Activated T-cell treated with anti-CD3 and anti-CD28 coated beads, Interleukin-2, amount 50 U/mL, for 1 hour (primary cell): ENCODE measurements around the gene PAK5.
A peak's percentile ranks its signal among the peaks of the same experiment; 100 is the strongest.
"Not testable (repeated sequence)": the region's sequence is repeated elsewhere in the genome, so short reads cannot be mapped to it uniquely, and the experiment has no call there.

Experiments used
- DNase-seq: peaks from one replicate; pipeline ENCODE4 v3.0.0-alpha.2; 2020

The PAK5 gene

DNA sequence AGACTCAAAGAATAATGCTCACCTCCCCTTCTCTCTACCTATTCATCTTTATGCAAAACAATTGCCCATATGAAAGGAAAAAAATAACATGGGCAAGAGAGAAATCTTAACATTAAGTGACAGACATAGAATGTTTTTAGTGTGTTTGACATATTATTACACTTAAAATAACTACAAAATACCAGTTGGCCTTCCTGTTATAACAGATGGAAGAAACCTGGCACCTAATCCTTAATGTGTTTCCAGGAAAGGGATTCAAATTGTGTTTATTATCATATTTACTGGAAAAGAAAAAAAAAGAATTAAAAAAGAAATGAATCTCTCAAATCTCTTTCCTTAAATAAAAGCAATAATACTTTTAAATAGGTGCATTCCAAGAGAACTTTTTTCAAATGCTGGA is 165.9 kb downstream of the PAK5 start:
- DNase-seq: no peak

DNA sequence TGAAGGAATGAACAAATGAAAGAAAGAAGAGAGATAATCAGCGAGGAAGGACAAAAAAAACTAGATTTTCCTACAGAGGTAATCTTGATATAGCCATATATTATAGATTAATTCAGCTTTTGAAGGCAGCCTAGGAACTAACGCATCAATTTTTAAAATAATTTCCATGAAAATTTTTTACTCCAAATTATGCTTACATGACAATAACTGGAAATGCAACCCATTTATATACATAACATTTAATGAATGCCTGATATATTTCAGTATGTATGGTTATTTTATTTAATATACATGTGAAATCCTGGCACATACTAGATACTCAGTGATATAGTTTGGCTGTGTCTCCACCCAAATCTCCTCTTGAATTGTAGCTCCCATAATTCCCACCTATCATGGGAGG is 166.8 kb downstream of the PAK5 start:
- DNase-seq: no peak

DNA sequence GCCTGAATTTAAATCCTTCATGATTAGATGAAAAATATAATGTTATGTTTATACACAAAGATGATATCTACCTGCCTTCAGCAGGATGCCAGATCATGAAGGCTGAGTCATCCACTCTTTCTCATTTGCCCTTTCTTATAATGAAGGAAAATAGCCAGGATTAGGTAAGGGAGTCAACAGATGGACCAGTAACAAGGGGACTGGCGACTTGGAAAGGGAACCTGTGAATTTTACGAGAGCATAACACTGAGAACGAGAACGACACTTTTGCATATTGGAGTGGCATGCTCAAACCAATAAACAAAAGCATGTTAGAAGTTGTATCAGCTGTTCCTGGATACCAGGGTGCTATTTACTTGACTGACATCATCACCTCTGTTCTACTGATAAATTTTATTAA is 170.5 kb downstream of the PAK5 start:
- no peak for DNase-seq

DNA sequence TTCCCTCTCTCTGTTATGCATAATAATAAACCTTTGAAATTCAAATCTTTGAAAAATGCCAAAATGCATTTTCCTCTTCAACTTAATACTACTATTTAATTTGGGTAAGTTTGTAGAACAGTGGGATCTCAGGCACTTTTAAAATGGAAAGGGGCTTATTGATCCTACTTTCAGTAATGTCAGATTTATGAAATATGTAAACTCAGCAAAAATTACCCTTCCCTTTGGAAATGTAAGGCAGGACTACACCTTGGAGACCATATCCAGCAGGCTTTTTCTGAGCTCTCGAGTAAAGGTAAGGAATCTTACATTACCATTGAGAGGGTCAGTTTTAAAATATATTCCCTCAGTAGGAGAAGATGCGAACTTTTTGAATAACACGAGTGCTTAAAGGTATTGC is 175.5 kb downstream of the PAK5 start:
- no peak for DNase-seq

DNA sequence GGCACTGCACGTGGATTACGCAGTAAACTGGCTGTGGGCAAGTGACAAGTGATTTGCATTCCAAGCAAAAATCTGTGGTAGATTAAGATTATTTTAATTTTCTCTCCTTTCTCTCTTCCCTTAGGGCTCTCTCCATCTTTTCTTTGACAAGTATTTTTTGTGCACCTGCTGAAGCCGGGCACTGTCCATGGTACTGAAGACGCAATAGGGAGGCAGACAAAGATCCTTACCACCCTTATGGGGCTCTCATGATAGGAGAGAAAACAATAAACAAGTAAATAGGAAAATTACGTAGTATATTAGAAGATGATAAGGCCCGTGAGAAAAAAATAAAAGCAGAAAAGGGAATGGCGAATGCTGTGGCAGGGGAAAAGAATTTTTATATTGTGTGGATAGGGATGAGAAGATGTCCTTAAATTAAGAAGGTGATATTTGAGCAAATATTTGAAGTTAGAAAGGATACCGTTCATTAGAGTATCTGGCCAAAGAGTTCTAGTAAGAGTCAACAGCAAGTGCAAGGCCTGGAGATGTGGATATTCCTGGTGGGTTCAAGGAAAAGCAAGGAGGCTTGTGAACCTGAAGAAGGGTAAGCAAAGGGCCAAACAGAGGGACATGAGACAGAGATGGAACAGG is 178.5 kb downstream of the PAK5 start:
- DNase-seq: no peak

DNA sequence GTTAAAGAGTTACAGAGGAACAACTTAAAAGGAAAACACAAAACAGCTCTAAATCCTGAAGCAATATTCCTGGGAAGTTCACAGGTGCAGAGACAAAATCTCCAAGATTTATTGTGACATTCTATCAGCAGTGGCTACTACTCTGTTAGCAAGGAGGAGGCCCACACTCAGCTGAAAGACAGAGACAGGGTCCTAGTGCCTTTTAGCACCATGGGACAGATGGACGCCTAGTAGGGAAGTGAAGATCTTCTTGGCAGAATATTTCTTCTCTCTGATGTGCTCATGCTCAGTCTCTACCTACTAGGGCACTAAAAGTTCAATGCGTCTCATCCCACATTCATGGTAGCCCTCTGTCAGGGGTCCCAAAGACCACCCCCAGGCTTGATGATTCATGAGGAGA is 191.1 kb downstream of the PAK5 start:
- no peak for DNase-seq

DNA sequence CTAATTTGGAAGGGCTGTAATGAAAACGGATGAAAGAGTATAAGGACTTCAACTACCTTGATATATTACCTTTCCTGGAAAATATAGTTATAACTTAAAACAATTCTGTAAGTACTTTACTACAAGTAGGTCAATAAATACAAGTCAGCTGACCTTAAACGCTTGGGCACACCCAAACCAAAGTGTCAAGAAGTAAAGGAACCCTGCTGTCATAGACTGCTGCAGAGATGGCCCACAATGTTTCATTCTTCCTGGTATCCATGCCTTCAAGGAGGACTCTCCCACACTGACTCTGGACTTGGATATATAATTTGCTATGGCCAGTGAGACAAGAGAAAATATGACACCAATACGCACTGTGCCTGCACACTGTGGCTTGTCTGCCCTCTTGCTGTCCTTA is 192.5 kb downstream of the PAK5 start:
- no peak for DNase-seq

DNA sequence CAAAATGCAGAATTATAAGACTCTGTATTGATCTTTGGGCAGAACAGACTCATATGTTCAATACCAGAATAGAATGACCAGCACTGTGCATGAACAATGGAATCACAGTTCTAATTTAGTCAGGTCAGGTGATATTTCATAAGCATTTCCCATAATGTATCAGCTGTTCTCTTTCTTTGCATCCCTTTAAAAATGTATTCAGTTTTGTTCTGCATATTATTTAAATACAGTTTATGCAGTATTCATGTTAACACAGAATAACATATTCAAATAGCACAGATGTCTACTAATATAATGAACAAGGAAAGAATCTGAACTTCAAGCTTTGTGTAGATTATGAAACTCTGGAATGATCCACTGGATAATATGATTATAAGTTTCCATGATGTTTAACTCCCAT is 196.0 kb downstream of the PAK5 start:
- DNase-seq: no peak

DNA sequence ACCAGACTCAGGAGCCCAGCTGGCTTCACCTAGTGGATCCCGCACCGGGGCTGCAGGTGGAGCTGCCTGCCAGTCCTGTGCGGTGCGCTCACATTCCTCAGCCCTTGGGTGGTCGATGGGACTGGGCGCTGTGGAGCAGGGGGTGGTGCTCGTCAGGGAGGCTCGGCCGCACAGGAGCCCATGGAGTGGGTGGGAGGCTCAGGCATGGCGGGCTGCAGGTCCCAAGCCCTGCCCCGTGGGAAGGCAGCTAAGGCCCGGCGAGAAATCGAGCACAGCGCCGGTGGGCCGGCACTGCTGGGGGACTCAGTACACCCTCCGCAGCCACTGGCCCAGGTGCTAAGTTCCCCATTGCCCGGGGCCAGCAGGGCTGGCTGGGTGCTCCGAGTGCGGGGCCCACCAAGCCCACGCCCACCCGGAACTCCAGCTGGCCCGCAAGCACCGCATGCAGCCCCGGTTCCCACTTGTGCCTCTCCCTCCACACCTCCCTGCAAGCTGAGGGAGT is 197.3 kb downstream of the PAK5 start:
- DNase-seq: not testable (repeated sequence)

DNA sequence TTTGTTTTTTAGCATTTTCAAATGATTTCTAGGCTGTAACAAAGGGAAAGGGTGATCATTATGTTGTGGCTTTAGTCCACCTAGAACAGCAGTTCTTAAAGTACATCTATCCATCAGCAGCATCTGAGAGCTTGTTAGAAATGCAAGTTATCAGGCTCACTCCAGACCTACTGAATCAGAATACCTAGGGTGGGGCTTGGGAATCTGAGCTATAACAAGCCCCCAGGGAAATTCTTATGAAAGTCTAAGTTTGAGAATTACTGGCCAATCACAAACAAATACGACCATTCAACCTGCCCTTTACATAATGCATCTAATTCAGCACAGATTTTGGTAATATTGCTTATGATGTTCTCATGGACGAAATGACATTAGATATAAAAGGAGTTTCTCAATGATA is 201.0 kb downstream of the PAK5 start:
- no peak for DNase-seq

DNA sequence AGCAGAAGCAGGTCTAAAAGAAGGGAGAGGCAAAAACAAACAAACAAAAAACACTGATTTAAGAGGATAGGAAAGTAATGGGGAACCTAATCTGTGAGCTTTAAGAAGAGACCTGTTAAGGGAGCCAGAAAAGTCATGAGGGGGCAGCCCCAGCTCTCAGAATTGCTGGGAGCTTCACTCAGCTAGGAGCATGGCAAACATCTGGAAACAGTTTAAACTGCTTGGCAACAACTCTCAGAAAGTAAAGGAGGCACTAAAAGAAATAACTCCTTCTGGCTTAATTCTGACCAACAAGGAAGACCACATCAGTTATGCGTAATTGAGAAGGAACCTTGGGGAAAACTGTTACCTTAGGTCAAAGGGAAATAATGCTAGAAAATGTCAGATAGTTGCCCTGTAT is 203.1 kb downstream of the PAK5 start:
- no peak for DNase-seq

DNA sequence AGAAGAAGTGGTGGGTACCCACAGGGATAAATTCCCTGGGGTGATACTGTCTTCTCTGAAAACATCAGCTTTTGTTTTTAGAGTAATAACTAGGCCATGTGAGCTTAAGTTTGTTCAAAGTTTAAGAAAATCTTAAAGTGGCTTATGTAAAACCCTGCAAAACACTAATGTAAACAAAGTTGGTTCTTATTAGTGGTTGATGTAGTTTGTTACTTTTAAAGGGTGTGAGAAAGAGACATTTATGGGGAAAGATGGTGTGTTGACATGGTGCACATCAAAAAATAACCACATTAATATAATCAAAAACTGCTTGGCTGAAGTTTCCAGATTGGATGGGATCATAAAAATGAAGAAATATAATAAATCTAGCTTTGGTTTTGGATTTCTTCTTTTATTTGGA is 204.5 kb downstream of the PAK5 start:
- no peak for DNase-seq

DNA sequence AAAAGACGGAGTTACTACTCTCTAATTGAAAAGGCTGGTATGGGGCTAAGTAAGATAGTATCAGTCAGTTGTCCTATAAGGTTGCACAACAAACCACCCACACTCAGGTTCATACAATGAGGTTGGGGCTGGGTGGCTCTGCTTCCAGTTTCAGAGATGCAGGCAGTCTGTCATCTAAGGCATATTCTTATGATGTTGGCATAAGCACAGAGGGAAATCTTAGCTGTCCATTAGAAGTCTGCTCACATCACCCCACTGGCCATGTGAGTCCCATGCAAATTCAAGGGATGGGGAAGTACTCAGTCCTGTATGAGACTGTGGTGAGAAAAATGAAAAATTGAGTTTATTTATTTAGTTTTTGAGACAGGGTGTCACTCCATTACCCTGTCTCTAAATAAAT is 205.9 kb downstream of the PAK5 start:
- no peak for DNase-seq

DNA sequence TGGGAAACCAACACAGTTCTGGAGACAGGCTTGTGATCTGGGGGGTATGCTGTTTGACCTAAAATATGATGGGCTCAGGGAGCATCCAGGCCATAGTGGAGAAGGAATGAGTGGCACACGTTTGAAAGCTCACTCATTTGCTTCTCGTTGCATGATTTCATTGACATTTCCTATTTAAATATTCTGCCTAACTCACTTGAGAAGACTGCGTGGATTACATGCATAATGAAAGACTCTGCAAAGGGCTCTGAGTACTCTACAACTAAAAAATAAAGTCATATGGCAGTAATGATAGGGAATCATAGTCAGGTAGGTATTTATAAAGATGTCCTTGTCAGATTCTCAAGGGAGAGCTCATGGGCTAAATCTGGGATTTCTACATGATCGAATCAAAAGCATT is 206.6 kb downstream of the PAK5 start:
- DNase-seq: no peak

DNA sequence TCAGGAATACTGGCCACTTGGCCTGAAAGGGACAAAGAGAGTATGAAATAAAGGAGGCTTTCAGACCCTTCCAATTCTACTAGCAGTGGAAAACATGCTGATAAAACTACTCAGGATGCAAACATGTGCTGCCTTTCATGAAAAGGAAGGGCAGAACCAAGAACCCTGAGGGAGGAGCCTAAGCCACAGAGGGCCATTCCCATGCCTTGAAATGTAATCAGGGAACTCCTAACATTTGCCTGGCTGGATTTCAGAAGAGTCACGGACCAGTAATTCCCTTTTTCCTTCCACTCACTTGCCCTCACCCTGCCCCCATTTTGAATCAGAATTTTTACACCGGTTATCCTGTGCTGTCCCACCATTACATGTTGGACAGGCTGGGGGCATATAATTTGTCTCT is 208.3 kb downstream of the PAK5 start:
- no peak for DNase-seq

DNA sequence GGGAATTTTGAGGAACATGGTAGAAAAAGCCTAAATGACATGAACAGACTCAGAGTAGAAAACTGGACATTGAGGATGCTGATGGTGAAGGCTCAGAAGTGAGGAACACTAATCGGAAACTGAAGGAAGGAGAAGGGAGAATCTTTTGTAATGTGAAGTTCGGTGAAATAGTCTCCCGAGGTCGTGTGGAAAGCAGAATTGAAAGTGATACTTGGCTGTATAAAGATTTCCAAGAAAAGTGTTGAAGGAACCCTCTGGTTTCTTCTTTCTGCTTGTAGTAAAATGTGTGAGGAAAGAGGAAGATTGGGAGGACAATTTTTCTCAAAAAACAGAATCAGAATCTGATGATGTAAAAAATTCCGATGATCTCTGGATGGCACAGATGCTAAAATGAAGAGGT is 209.0 kb downstream of the PAK5 start:
- DNase-seq: no peak

DNA sequence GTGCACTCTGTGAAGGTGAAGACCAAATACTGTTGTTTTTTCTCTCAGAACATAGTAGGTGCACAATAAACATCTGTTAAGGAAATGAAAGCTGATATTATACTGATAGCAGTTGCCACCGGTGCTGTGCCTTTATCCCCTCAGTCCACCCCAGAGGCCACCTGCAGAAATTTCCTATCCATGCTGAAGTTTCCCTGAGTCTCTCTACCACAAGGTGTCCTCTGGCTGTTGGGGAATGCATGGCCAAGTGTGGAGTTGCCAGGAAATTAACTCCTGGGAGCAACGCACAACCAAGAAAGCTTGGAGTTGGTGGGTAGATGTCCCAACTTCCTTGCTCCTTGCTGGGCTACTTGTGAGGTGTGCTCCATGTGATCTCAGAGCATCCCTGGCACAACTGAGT is 210.3 kb downstream of the PAK5 start:
- DNase-seq: no peak

DNA sequence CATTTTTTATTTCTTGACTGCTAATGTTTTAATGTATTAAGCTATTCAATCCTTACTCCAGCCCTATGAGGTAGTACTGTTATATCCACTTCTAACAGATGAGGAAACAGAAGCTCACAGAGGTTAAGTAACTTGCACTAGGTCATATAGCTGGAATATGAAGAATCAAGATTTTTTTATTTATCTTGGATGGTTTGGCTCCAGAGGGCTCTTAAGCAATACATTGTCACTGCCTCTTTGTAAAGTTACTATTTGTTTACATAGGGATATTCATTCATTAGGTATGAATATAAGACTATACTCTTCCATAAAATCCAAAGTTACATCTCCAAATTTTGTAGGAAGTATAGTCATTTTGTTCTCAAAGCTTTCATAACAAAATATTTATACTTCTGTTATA is 210.7 kb downstream of the PAK5 start:
- DNase-seq: no peak

DNA sequence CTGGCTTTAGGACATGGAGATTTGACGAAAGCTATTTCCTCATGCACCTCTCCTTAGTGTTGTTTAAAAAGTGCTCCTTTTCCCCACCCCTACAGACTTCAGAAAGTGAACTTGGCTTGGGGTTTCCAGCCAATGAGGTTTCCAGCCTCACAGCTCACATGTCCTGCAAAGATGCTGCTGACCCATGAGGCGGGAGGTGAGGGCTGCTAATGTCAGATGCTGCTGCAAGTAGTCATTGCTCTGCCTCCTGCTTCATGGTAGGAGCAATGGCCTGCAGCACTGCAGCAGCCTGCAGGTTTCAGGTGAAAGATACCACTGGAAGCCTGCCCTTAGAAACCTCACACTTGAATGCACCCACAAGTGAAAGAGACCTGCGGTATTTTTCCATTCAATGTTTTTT is 211.7 kb downstream of the PAK5 start:
- no peak for DNase-seq

DNA sequence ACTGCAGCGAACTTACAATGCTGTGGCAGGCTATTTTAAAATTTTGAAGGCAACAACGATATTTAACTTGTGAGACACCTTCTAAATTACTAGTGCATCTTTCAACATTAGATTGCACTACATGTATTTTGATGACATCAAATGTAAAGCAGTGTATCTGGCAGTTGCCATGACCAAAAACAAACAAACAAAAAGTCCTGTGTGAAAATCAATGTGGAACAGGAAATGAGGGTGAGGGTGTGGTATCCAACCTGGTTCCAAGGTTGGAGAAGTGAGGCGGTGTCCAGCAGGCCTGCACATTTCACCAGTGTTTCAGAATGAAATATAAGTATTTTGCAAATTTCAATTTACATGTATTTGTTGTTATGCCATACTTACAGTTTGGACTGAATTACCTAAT is 212.5 kb downstream of the PAK5 start:
- no peak for DNase-seq

DNA sequence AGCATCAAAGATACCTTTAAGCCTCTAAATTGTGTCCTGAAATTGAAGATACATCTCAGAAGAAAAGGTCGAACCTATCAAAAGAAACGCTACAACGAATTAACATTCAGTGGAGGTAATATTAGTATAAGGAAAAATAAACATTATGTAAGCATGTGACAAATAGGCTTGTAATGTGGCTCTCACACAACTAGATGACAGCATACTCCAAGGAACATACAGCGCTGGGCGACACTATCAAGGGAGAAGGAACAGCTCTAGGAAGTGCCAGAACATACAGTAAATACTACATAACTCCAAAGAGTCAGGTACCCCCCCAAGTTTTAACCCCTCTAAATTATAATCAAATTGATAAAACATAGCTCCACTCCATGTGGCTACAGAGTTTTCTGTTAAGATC is 220.9 kb downstream of the PAK5 start:
- DNase-seq: no peak

DNA sequence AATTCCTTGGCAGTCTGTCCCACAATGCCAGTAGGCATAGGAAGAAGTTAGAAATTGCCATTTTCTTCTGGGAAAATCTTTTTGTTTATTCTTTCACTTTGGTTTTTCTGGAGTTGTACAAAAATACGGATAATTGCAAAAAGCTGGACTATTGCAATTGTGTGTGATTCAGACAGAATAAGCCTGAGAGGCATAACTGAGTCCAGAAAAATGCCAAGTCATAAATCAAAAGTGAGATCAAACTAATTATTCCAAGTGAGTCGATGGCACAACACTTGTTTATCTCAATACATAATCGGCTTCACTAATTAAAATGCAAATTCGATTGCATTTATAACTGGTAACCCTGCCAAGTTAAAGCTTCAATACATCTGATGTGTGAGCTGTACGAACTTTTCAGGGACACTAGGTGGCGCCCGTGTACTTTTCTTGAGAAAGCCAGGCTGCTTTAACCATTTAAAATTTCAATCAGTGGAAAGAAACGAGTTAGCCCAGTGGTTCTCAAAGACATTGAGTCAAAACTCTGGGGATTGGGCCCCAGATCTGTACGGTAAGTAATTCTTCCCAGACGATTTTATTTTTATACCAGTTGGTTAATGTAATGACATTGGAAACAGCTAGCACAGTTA is 221.9 kb downstream of the PAK5 start:
- peak; percentile 23 for DNase-seq

DNA sequence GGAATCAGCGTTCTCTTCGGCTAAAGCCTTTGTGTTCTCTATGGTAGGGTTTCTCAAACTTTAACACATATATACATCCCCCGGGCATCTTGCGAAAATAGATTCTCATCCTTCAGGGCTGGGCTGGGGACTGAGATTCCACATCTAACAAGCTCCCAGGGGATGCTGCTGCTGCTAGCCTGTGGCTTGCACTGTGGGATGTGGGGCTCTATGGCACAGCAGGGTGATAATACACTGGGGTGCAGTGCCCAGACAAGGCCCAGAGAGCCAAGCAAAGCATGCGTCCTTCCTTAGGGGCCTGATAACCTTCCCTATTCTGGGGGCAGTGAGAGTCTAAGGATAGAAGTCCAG is 222.4 kb downstream of the PAK5 start:
- DNase-seq: no peak

DNA sequence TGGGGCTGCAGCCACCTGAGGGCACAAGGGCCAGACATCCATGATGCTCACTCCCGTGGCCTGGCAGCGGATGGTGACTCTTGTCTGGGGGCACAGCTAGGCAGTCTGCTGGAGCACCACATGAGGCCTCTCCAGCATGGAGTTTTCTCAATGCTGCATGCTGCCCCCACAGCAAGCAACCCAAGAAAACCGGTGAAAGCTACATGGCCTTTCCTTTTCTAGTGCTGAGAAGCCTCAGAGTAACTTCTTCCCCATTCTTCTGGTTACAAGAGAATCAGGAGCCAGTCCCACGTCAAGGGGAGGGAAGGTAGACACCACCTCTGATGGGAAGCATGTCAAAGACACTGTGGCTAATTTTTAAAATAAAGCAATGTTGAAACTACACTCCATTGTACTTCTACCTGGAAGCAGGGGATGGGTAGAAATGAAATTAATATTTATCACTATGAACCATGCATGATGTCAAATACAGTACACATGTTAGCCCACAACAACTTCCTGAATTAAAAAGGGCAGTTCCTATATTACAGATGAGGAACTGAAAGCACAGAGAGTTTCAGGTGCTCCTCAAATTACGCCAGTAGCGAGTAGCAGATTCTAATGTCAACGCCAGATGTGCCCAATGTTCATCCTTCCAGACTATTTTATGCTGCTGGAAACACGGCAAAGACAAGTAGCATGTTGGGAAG is 223.0 kb downstream of the PAK5 start:
- DNase-seq: no peak

DNA sequence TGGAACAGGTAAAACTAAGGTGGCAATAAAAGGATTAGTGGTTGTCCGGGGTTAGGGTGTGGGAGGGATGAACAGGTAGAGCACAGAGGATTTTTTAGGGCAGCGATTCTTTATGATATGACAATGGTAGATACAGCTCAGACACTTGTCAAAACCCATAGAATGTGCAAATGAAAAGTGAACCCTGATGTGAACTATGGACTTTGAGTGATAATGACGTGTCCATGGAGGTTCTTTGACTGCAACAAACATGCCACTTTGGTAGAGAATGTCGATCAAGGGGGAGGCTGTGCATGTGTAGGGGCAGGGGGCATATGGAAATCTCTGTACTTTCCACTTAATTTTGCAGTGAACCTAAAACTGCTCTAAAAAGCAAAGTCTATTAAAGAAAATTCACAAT is 223.8 kb downstream of the PAK5 start:
- no peak for DNase-seq
